Mononuclear cell (primary cell): ENCODE data around the gene SNRK. TPM values are rescaled to one million over a fixed set of nuclear protein-coding genes. Genes with fewer than 3 reads are reported as not detected.

ENCODE experiments used
- H3K27me3 ChIP-seq: 2 replicates; pipeline ENCODE4 v1.6.0; 2011; ENCODE audit warnings: low read length, control low read depth; ENCODE audit not compliant: insufficient read depth
- H3K4me1 ChIP-seq: 2 replicates; pipeline ENCODE4 v1.5.1; 2011; ENCODE audit warnings: mild to moderate bottlenecking, low read length, control low read depth; ENCODE audit not compliant: insufficient read depth
- H3K4me3 ChIP-seq: 2 replicates; pipeline ENCODE4 v1.5.1; 2011; ENCODE audit warnings: mild to moderate bottlenecking, low read length, moderate library complexity
- H3K9me3 ChIP-seq: 2 replicates; pipeline ENCODE4 v1.5.1; 2011; ENCODE audit warnings: low read depth, mild to moderate bottlenecking, control low read depth, low read length
- total RNA-seq: library from RNA; depleted of rRNA; stranded (reverse); fragments of >200 nt; gene quantifications from one replicate; pipeline ENCODE4 v1.2.3, GENCODE V29; 2012

The SNRK gene
- total RNA-seq, result 238 TPM

GRCh38 chr3:43286115-43286840 is at the start of gene SNRK:
Gene SNRK, plus strand, starts transcription at chr3:43286540. Its CDS starts 16,664 bp downstream, at chr3:43303204.
- H3K4me1 ChIP-seq, result peaks cover 36% of the 10 kb centered on the region

GRCh38 chr3:43238801-43239200 is 47.5 kb upstream of the SNRK start:
- Histone ChIP-seq H3K4me1 (peaks cover 11% of the 10 kb centered on the region), H3K27me3 (no peaks in the 10 kb centered on the region), H3K4me3 (no peak overlapping the region), H3K9me3 (no peaks in the 10 kb centered on the region)

More at GRCh38 chr3:43286115-43286840, at the start of gene SNRK:
- H3K9me3 ChIP-seq, result no peaks in the 10 kb centered on the region
- H3K27me3 ChIP-seq, result no peaks in the 10 kb centered on the region
- H3K4me3 ChIP-seq, result peak within 1 kb of the TSS; percentile 97

- no peak overlapping the region for H3K4me3 ChIP-seq
- no peaks in the 10 kb centered on the region for H3K9me3 ChIP-seq
- no peaks in the 10 kb centered on the region for H3K27me3 ChIP-seq
- peaks cover 17% of the 10 kb centered on the region for H3K4me1 ChIP-seq
These were observed 46.6 kb upstream of the SNRK start for GRCh38 chr3:43239755-43240154.

GRCh38 chr3:43243590-43244587 is 42.5 kb upstream of the SNRK start:
- Histone ChIP-seq H3K4me3 (no peak overlapping the region), H3K4me1 (peaks cover 41% of the 10 kb centered on the region)

GRCh38 chr3:43244694-43245093 is 41.6 kb upstream of the SNRK start:
- H3K4me3 ChIP-seq, result no peak overlapping the region
- H3K9me3 ChIP-seq, result no peaks in the 10 kb centered on the region
- H3K4me1 ChIP-seq, result peaks cover 41% of the 10 kb centered on the region
- H3K27me3 ChIP-seq, result no peaks in the 10 kb centered on the region

More at GRCh38 chr3:43243590-43244587, 42.5 kb upstream of the SNRK start:
- Histone ChIP-seq H3K27me3 (no peaks in the 10 kb centered on the region), H3K9me3 (no peaks in the 10 kb centered on the region)

- Histone ChIP-seq H3K4me1 (peaks cover 41% of the 10 kb centered on the region), H3K4me3 (no peak overlapping the region), H3K27me3 (no peaks in the 10 kb centered on the region), H3K9me3 (no peaks in the 10 kb centered on the region)
These were observed 39.4 kb upstream of the SNRK start for GRCh38 chr3:43246976-43247375.

- Histone ChIP-seq H3K9me3 (no peaks in the 10 kb centered on the region), H3K4me3 (no peak overlapping the region), H3K27me3 (no peaks in the 10 kb centered on the region), H3K4me1 (peaks cover 41% of the 10 kb centered on the region)
These were observed 38.7 kb upstream of the SNRK start for GRCh38 chr3:43247561-43248184.

- H3K4me3 ChIP-seq, result no peak overlapping the region
- H3K9me3 ChIP-seq, result no peaks in the 10 kb centered on the region
- H3K27me3 ChIP-seq, result no peaks in the 10 kb centered on the region
- H3K4me1 ChIP-seq, result peaks cover 40% of the 10 kb centered on the region
These were observed 38.2 kb upstream of the SNRK start for GRCh38 chr3:43248185-43248583.

- Histone ChIP-seq H3K27me3 (no peaks in the 10 kb centered on the region), H3K9me3 (no peaks in the 10 kb centered on the region), H3K4me3 (no peak overlapping the region), H3K4me1 (peaks cover 32% of the 10 kb centered on the region)
These were observed 37.4 kb upstream of the SNRK start for GRCh38 chr3:43248973-43249372.

- H3K9me3 ChIP-seq, result no peaks in the 10 kb centered on the region
- no peak overlapping the region for H3K4me3 ChIP-seq
- no peaks in the 10 kb centered on the region for H3K27me3 ChIP-seq
- H3K4me1 ChIP-seq, result peaks cover 29% of the 10 kb centered on the region
These were observed 36.9 kb upstream of the SNRK start for GRCh38 chr3:43249405-43249804.

GRCh38 chr3:43253294-43253693 is 33.0 kb upstream of the SNRK start:
- Histone ChIP-seq H3K4me1 (peaks cover 40% of the 10 kb centered on the region), H3K27me3 (no peaks in the 10 kb centered on the region), H3K9me3 (no peaks in the 10 kb centered on the region), H3K4me3 (no peak overlapping the region)

- no peaks in the 10 kb centered on the region for H3K9me3 ChIP-seq
- H3K4me3 ChIP-seq, result no peak overlapping the region
- no peaks in the 10 kb centered on the region for H3K27me3 ChIP-seq
- peaks cover 46% of the 10 kb centered on the region for H3K4me1 ChIP-seq
These were observed 32.2 kb upstream of the SNRK start for GRCh38 chr3:43254125-43254524.

GRCh38 chr3:43255662-43256061 is 30.7 kb upstream of the SNRK start:
- H3K4me1 ChIP-seq, result peaks cover 46% of the 10 kb centered on the region
- no peaks in the 10 kb centered on the region for H3K9me3 ChIP-seq
- no peak overlapping the region for H3K4me3 ChIP-seq
- H3K27me3 ChIP-seq, result no peaks in the 10 kb centered on the region

- Histone ChIP-seq H3K4me1 (peaks cover 46% of the 10 kb centered on the region), H3K4me3 (no peak overlapping the region), H3K27me3 (no peaks in the 10 kb centered on the region), H3K9me3 (no peaks in the 10 kb centered on the region)
These were observed 29.5 kb upstream of the SNRK start for GRCh38 chr3:43256714-43257461.
